Stimulated activated CD8-positive, alpha-beta memory T cell treated with anti-CD3 and anti-CD28 coated beads, Interleukin-7, amount 100 ng/mL, for 1 hour (primary cell): ENCODE results near the gene FAM107A.

ENCODE experiments used
- DNase-seq, 2 donors: peaks; one replicate each; pipeline ENCODE4 v3.0.0-alpha.2; 2020; ENCODE audit warnings: low read depth in 2 of 2

Gene FAM107A

DNA sequence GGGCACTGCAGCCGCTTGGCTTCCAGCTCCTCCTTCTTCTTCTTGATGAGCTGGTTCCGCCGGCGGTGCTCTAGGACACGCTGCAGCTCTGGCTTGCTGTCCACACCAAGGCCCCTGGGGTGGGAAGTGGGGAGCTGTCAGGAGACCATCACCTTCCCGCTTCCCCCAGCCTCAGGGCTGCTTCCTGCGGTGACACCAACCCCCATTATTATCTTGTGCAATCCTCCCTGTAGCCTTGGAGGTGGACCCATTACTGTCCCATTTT, 10.0 kb downstream of the FAM107A start:
- no peak for DNase-seq

DNA sequence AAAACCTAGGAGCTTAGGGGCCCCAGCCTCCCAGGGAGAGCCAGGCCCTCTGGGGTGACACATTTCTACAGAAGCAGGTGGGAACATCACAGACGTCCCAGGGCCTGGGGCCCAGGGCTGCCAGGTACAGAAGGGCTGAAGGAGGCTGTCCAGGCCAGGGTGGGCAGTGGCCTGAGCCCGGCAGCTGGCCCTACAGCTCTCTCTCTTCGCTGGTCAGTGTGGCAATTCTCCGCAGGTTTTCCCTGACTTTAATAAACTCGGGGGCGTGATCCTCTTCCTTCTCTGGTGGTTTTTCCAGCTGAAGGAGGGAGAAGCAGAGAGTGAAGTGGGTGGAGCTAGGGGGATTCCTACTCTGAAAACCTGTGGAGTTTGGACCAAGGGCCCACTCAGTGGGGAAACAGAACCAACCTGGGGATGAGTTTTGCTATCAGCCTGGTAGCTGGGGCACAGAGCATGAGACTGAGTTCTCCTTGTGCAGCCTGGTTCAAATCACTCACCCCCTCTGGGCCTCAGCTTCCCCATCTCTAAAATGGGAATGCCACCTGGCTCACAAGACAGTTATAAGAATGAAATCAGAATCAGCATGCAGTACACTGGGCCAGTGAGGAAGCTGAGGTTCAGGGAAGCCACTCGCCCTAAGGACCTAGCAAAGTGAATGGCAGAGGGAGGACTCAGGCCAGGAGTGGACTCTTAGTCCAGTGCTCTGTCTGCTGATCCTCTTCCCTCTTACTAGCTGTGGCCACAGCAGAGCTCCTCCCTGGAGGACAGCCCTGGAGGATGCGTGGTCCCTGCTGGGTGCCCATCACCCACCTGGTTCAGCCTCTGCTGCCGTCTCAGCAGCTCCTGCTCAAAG, 10.6 kb downstream of the FAM107A start:
- DNase-seq: no peak

DNA sequence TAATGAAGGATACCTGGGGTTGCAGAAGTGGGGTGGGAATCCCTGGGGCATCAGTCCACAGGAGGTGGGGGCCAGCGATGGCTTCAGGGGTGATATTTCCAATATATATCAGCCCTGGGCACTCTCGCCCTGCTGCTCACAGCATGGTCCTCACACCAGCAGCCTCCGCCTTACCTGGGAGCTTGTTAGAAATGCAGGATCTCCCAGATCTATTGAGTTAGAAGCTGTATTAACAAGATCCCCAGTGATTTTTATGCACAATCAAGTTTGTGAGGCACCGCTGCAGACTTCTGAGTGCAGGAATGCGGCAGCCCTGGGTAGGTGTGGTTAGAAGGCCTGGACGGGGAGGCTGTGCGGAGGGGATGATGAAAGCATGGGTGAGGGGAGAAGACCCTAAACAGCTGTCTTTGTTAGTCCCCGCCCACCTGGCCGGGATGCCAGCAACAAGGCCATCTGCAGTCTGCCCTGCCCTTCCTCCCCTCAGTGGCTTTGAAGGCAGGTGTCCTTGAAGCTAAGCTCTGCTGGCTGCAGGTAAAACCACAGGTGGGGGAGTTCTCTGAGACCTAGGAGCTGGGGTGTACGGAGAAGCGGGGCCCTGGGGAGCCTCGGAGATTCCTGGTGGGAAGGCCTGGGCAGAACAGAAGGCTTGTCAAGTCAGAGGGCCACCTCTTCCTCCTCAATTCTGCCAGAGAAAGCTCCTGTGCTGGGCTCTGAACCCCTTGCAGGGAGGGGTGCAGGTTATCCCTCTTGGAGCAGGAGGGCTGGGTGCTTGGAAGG, 11.4 kb downstream of the FAM107A start:
- DNase-seq: no peak

GRCh38 chr3:58564456-58565160, 12.6 kb downstream of the FAM107A start:
- DNase-seq: no peak

DNA sequence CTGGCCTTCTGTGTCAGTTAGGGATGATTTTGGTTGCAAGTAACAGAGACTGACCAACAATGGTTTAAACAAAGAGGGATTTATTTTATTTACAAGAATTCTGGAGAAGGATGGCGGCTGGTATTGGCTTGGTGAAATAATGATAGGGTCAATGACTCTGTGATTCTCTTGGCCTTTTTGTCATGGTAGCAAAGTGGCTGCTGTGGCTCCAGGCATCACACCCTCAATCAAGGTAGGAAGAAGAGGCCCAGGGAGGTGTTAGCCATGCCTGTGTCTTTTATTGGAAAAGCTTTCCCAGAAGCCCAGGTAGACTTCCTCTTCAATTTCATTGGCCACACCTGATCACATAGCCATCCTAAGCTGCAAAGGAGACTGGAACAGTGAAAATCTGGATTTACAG, 13.1 kb downstream of the FAM107A start:
- DNase-seq: no peak

DNA sequence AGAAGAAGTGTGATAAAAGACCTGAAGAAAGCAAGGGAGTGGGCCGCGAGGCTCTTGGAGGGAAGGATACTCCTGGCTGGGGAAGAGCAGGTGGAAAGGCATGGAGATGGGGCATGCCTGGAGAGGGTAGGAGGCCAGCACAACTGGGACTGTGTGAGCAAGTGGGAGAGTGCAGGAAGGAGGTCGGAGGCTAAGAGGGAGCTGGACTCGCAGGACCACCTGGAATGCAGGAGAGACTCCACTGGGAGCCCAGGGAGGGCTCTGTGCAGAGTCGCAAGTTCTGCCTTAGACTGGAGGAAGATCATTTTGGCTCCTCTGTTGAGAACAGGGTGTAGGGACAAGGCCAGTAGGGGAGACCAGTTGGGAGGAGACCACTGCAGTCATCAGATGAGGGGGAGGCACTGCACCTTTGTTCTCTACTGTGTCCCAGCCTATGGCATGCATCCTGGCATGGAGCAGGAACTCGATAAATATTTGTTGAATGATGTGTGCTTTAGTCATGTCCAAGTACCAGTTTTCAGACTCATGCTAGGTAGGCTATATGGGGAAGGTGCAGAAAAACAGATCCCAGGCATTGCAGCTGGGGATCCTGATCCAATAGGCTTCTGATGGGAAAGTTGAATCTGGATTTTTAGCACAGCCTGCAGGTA, 13.7 kb downstream of the FAM107A start:
- no peak for DNase-seq

GRCh38 chr3:58562498-58562897, 14.7 kb downstream of the FAM107A start:
- DNase-seq: no peak

GRCh38 chr3:58560771-58561311, 16.4 kb downstream of the FAM107A start:
- DNase-seq: no peak

DNA sequence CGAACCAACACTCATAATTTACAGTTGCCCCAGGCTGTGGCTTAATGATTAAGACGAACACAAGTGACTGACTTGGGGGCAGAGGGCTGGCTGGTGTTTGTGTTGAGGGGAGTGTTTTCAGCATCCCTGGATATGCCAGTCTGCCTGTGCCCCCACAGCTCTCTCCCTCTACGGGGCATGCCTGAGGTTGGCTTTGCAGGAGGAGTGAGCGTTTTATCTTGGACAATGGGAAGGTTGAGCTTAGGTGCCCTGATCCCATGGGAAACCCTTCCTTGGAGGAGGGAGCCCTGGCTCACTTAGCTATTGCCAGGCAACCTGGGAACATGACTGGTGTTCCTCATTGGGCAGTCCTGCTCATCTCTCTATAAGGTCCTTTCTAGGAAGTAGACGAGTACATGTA, 17.6 kb downstream of the FAM107A start:
- no peak for DNase-seq

DNA sequence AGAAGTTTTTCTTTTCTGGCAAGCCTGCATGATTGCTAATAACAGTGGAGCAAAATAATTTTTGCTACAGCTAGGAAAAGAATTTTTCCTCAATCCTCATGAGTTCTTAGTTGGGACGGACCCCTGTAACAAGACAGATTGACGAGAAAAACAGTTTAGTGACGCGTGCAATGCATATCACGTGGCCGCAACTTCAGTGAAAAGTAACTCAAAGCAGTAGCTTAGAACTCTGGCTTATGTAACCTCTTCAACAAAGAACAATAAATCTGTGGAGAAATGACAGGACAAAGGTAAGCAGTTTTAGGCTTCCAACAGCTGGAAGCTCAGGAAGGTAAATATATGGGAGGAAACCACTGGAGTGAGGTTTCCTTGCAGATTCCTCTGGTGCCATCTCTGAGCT, 19.7 kb downstream of the FAM107A start:
- DNase-seq: no peak

DNA sequence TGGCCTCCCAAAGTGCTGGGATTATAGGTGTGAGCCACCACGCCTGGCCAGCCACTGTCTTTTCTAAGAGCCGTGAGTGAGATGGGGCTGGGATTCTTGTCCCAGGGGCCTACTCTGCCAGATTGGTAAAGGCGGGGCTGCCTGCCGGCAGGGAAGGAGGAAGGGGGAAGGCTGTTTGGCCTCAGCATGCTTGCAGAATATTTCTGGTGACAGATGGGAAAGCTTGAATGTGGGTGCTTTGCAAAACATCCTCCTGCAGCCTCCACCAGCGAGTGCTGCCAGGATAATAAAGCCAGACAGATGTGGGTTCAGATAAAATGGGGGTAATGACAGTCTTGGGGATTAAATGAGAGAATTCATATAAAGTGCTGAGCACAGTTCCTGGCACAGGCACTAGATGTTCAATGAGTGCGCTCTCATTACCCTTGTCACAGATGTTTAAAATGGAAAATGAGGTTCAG, 20.4 kb downstream of the FAM107A start:
- no peak for DNase-seq

DNA sequence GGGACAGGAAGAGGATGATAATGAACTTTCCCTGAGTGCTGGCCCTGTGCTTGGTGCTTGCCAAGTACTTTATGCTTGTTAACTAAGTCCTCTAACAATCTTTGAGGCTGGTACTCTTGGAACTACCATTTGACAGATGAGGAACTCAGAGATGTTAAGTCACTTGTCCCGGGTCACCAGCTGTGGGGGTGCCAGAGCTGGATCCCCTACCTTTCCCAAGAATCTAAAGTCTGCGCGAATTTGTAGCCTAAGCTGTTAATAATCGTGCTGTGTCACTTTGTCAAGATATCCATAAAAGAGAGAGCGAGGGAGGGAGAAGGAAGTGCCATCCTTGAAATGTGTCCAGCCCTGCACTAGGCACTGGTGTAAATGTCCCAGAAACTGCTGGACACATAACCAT, 21.2 kb downstream of the FAM107A start:
- DNase-seq: no peak

- DNase-seq: no peak
These were observed 22.0 kb downstream of the FAM107A start for GRCh38 chr3:58555203-58555602.

DNA sequence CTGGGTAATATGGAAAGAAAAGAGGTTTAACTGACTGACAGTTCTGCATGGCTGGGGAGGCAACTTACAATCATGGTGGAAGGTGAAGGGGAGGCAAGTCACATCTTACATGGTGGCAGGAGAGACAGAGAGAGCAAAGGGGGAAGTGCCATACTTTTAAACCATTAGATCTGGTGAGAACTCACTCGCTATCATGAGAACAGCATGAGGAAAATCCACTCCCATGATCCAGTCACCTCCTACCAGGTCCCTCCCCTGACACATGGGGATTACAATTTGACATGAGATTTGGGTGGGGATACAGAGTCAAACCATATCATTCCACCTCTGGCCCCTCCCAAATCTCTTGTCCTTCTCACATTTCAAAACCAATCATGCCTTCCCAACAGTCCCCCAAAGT, 24.2 kb downstream of the FAM107A start:
- no peak for DNase-seq

DNA sequence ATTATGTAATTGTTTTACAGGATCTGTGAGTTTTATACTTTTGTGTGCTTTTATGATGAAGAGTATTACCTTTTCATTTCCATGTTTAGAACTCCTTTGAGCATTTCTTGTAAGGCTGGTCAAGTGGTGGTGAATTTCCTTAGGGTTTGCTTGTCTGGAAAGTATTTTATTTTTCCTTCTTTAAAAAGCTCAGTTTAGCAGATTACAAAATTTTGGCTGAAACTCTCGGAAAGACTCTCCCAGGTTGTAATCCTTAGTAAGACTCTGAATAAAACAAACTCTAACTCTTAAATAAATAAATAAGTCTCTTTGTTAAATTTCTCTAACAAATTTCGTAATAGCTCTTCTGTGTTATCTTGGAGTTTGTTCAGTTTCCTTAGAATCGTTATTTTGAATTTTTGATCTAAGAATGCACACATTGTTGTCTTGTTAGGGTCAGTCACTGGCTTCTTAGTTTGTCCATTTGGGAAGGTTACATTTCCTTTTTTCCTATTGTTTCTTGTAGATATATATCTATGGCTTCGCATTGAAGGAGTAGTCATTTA, 25.5 kb downstream of the FAM107A start:
- DNase-seq: no peak

DNA sequence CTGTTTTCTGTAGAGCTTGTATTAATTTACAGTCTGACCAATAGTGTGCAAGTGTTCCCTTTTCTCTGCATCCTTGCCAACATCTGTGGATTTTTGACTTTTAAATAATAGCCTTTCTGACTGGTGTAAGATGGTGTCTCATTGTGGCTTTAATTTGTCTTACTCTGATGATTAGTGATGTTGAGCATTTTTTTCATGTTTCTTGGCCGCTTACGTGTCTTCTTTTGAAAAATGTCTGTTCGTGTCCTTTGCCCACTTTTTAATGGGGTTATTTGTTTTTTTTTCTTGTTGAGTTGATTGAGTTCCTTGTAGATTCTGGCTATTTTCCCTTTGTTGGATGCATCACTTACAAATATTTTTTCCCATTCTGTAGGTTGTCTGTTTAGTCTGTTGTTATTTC, 32.6 kb downstream of the FAM107A start:
- no peak for DNase-seq

- no peak for DNase-seq
These were observed 36.9 kb downstream of the FAM107A start for GRCh38 chr3:58540176-58540858.

- DNase-seq: no peak
These were observed 37.6 kb downstream of the FAM107A start for GRCh38 chr3:58539626-58540025.

DNA sequence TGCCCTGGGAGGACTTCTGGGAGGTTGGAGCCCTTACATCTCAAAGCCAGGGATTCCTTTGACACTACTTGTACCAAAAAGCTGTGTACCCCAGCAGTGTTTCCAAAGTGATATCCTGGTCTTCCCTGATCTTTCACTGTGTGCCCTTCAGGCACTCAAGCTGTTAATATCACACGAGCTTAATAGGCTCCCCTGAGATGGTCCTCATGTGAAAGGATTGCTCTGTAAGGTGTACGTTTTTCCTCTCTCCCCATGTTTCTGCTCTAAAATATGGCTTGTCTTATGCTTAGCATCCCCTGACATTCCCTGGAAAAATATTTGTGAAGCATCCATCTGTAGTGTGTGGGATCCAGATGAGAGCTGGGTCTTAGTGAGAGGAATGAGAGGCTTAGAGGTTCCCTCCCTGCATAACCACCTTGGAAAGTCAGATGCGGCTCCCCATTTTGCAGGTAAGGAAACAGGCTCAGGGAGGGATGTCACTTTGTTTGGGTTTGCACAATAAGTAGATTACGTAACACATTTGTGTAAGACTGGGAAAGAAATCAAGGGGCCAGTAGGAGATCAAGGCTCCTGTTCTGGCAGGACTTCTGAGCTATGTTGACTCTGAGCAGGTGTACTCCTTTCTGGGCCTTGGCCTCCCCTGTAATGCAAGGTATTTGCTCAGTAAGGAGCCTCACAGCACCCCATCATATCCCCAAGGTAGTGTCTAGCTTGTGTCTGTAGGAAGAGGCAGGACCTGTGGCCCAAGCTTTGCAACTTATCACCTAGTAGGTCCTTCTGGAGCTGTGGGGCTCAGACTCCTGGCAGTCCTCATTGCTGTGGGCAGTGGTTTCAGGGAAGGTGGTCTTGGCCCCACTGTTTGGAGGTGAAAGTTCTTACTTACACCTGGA, 39.5 kb downstream of the FAM107A start:
- no peak for DNase-seq
